HG03025 (cell line): ENCODE measurements around the gene PDGFA.

ENCODE experiments used
- ATAC-seq: cut with Tn5 transposase; IDR thresholded peaks from one replicate; pipeline ENCODE4 v1.9.1; 2021; ENCODE audit warnings: mild to moderate bottlenecking, moderate library complexity; ENCODE audit not compliant: unreplicated experiment, low FRiP score

PDGFA gene

DNA sequence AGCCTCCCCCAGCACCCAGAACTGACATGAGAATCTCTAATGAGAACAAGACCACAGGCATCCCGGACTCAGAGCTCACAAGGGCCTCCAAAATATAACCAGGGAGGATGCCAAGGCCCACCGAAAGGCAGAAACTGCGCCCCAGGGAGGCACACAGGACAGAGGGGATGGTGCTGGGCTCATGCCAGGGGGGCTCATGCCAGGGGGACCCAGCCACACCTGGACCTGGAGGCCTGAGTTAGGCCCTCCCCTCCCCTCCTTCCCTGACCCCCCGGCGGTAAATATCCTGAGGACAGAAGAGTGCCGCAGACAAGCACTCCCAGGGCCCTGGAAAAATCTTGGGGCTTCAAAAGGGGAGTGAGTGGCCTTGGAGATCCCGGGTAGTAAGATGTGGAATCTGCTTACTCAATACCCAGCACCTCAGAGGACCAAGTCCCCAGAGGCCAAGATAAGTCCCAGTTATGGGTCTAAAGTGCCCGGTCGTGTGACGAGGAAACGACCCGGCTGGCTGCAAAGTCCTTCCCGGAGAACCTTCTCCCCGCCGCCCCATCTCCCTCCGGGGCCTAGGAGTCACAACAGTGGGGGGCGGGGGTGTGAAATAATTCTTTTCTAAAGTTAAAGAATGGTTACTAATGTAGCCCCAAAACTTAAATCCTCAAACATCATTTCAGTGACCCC is 11.9 kb downstream of the PDGFA start:
- no peak for ATAC-seq

DNA sequence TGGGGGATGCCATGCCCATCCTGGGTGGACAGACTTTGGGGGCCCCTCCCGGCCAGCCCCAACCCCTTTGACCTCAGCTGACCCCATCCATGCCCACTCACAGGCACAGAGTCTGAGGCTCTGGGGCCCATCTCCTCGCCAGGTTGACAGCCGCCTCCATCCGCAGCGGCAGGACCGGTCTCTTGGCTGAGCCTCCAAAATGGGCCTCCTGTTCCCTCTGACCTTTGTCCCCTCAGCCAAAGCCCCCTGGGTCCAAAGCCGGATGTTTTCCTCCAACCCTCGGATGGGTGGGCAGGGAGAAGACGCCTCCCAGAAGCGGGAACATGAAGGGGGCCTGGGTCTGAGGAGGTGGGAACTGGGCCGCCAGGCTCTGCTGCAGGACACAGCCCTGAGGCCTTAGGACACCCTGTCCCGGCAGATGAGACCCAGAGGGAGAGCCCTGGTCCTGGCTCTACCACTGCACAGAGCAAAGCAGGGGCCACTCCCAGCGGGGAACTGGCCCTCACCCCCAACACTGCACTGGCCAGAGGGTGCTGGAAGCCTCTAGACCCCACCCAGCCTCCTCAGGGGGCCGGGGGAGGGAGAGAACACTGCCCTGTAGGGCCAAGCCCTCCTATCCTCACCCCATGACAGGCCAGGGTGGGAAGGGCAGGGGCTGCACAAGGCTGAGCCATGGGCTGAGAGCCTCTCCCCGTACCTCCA is 12.6 kb downstream of the PDGFA start:
- no peak for ATAC-seq

- ATAC-seq, result no peak
These were observed 13.2 kb downstream of the PDGFA start for GRCh38 chr7:506391-506831.

GRCh38 chr7:505171-505570 is 14.5 kb downstream of the PDGFA start:
- no peak for ATAC-seq

DNA sequence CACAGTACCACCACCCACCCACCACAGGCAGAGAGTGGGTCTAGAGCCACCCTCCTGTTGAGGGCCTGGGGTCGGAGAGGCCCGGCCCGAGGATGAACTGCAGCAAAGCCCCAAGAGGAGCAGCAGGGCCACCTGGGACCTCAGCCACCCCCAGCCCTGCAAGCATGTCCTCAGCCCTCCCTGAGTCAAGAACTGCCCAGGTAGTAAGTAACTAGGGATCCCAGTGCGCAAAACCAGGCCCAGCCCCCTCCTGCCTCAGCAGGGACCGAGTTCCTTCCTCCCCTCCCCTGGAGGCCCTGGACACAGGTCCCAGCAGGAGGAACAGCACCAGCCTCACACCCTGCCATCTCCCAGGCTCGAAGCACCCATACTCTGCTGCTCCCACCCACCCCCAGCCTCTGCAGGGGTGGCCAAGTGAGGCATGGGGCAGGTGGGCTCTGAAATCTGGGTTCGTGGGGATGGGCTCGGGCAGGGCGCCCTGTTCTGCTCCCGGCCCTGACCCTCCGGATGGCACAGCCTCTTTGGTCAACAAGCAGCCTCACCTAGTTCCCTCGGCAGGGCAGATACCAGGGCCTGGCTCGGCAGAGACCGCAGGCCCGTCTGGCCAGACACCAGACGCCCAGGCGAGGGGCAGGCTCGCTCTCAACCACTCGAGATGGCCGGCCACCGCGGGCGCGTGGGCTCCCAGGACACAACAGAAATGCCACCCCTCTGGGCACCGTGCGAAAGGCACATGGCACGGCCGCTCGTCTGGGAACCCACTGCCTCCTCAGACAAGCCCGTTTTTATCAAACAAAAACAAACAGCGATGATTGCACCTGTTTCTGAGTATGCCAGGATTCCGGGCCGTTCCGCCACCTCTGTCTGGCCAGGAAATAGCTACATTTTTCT is 15.2 kb downstream of the PDGFA start:
- ATAC-seq, result no peak

DNA sequence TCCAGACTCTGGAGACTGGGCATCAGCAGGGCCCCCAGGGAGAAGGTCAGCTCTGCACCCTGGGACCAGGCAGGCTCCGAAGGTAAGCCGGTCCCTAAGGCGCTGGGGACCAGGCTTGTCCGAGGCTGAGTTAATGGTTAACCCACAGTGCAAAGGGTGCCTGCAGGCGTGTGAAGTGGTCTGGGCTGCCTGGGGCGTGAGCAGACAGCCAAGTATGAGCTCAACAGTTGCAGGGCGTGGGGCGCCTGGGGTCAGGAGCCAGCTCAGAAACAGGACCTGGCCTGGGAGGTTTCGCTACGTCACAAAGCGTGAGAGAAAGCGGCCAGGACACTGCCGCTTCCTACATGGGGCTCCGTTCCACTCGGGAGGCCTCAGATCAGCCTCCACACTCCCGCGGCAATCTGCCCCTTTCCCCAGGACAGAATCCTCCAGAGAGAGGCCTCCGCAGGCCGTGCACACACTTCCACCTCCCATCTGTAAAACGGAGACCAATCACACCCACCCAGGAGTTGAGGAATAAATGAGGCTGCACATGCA is 16.0 kb downstream of the PDGFA start:
- no peak for ATAC-seq

DNA sequence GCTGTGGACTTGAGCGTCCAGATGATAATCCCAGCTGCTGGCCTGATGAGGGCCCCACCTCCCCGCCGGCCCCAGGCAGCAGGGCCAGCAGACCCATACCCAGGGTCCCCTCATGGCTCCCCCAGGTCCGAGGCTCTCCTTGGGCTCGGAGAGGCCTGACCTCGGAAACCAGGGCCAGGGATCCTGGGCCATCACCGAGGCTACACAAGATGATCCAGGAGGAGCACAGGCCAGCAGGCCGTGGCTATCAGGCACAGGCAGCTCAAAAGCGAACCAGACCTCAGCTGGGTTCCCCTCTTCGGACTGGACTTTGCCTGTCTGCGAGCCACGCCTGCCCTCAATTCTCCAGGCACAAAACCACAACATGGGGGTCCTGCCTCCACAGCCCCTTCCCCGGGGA is 17.4 kb downstream of the PDGFA start:
- no peak for ATAC-seq

DNA sequence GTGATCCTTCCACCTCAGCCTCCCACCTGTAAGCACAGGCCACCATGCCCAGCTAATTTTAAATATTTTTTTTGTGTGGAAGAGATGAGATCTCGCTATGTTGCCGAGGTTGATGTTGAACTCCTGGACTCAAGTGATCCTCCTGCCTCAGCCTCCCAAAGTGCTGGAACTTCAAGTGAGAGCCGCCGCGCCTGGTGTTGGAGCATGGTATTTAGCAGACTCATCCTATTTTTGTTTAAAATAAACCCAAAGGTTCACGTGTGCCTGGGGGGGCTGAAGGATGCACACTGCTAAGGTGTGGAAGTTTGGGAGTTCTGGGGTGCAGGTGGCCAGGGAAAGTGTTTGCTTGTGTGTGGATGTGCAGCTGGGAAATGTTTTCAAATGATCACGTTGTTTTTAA is 18.1 kb downstream of the PDGFA start:
- no peak for ATAC-seq

- ATAC-seq, result no peak
These were observed 18.9 kb downstream of the PDGFA start for GRCh38 chr7:500521-501420.

DNA sequence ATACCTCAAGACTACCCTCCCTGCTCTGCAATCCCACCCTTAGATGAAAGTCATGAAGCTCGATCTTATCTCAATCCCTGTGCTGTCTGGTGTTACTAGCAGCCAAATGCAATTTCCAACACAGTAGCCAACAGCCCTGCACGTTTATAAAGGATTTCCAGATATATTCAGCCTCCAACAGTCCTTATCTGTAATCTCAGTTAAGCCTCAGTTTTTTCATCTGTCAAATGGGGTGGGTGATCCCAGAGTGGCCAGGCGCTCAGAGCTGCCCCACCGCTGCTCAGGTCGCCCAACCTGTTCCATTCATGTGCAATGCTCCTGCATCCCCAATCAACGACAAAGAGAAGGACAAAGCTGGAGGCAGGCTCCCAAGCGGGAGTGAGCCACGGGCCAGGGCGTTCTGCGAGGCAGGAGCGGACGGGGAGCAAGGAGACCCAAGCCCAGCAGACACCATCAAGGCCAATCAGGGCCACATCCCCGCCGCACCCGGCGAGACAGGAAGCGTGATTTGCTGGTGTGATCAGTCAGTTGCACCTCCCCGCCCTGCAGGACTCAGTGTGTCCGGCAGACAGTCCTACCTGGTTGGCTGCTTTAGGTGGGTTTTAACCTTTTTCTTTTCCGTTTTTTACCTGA is 19.7 kb downstream of the PDGFA start:
- no peak for ATAC-seq

DNA sequence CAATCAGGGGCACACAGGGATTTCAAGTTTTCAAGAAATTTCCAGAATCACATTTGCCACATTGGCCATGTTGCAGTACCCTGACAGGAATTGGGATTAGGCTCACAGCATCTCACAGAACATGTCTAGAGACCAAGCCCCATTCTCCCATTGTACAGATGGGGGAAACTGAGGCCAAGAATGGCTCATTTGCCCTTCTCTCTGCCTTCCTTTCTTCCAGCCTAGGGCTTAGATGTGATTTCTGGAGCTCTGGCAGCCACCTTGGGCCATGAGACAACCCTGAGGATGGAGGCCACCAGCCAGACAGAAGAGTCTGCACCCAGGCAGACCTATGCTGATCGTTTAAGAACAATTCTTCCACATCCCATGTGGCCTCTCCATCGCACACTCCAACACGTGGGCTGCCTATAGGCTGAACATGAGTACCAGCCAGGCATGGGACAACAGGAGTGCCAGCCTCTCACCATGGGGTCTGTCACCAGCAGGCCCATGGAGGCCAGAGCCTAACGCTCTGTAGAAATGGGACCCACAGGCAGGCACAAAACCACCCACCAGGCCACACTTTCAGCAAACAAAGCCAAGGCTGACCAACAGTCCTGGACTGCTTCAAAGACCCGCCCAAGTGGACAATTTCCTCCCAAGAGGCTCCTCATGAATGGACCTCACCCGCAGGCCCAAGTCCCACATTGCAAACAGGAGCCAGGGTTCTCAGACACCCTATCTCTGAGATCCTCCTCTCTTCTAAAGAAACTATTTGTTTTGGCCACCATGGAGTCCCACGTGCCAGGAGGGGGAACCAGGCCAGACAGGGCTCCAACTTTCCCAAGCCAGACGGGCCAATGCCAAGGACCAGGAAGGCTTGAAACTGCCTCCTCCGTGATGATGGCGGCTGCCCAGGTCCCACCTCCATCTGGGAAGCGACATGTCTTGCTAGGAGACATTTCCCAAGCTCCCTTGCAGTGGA is 20.7 kb downstream of the PDGFA start:
- no peak for ATAC-seq

- no peak for ATAC-seq
These were observed 21.5 kb downstream of the PDGFA start for GRCh38 chr7:497946-498655.

DNA sequence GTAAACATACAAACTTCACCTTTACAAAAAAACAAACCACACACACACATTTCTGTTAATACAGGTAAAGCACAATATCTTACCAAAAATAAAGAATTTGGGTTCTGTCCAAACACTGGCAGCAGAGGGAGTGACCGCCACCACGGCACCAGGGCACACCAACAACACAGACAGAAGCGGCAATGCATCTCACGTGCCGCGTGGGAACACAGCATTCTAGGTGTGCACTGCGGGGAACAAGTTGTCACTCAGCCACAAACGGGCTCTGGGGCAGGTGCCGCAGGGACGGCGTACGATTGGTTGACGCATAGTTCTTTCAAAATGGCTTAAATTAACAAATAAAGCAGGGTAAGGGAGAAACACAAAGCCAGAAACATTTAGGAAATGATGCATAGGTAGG is 22.3 kb downstream of the PDGFA start:
- ATAC-seq, result no peak

DNA sequence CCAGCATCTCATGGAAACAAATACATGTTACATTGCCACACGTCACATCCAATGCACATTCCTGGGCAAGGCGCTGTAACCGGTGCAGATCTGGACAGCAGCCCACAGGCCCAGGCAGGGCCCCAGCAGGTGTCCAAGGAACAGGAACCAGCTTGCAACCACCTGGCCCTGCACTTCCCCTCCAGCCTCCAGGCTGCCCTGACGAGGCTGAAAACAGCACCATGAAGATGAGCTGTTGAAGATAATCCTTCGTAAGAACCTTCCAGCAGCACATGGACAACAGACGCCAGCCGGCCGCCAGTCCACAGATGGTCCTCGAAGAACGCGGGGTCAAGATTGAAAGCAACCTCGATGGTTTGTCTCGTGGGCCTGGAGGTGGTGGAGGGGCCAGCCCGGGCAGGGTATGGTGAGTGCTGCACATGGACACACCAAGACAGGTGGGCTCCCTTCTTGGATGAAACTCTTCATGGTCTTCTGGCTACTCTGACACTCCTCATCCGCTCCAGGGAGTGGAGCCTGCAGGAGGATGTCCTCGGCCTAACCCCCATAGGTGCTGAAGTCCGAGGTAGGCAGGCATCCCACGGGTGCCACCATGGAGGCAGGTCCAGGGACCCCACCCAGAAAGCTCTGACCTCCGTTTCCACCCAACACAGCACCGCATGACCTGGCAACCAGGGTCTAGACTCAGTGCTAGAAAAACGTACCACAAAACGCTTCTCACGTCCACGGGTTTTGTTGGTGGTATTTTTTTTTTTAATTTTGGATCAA is 22.9 kb downstream of the PDGFA start:
- no peak for ATAC-seq

DNA sequence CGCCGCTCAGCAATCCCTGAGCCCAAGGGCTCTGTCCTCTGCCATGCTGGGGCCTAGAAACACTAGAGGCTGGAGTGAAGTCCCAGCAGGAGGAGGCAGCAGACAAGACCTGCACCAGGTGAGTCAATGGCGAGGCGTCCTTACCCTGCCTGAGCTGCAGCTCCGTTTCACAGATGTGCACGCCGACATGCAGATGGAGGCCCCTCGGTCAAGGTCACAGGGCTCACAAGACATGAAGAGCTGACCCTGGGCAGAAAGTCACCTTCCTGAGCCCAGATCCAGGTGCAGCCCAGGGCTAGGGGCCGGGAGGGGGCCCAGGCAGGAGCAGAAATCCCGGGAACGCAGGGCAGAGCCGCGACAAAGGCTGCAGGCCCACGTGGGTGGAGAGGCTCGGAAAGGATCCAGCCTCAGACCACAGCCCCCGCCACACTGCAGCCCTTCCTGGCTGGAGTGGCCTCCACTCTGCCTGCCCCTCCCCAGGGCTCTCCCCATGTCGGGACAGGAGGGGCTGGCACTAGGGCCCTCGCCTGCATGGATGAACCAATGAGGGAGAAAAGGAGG is 23.8 kb downstream of the PDGFA start:
- ATAC-seq, result no peak

GRCh38 chr7:495326-495725 is 24.3 kb downstream of the PDGFA start:
- ATAC-seq, result no peak

DNA sequence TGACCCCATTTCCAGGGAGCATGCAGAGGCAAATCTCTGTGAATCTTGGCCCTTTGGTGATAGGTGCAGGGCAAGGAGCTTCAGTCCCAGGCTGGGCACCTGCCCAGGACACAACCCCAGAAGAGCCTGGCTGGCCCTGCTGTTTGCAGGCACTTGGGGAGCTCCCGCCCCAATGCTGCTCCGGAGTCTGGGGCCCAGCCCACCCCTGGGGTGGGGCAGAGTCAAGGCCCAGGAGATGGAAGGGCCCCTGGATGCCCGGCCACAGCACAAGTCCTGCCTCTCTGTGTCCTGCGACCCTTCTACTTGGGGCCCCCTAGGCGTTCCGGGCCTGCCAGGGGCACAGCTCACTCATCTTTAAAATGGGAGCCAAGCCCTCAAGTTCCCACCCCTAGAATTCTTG is 24.7 kb downstream of the PDGFA start:
- no peak for ATAC-seq
